Mesendoderm (in vitro differentiated cells): Measurements from ENCODE around the gene RDX.

ENCODE experiments used
- DNase-seq: peaks from one replicate; pipeline ENCODE4 v3.0.0; 2013
- H2AK5ac ChIP-seq: 2 replicates; pipeline ENCODE4 v1.6.1; 2013; ENCODE audit warnings: low read length, inconsistent platforms
- H2BK120ac ChIP-seq: 2 replicates; pipeline ENCODE4 v1.6.1; 2013; ENCODE audit warnings: low read depth, mild to moderate bottlenecking, low read length, moderate library complexity, mixed read lengths
- H2BK15ac ChIP-seq: replicated peaks from 2 replicates; pipeline ENCODE4 v1.6.1; 2013; ENCODE audit warnings: low read depth, mild to moderate bottlenecking, moderate library complexity
- H2BK5ac ChIP-seq: 2 replicates; pipeline ENCODE4 v1.6.1; 2013; ENCODE audit warnings: low read length, inconsistent platforms
- H3K18ac ChIP-seq: 2 replicates; pipeline ENCODE4 v1.6.1; 2013; ENCODE audit warnings: mild to moderate bottlenecking, low read length, mixed read lengths
- H3K23ac ChIP-seq: one replicate; pipeline ENCODE4 v1.6.1; 2013; ENCODE audit warnings: low read length
- H3K27ac ChIP-seq: 2 replicates; pipeline ENCODE4 v1.5.1; 2013; ENCODE audit warnings: low read depth, mild to moderate bottlenecking, inconsistent platforms, low read length, moderate library complexity
- H3K27me3 ChIP-seq: 2 replicates; pipeline ENCODE4 v1.6.1; 2013; ENCODE audit warnings: low read length, control low read depth, mild to moderate bottlenecking, inconsistent platforms; ENCODE audit not compliant: insufficient read depth, poor library complexity
- H3K36me3 ChIP-seq: 2 replicates; pipeline ENCODE4 v1.6.1; 2013; ENCODE audit warnings: low read length, inconsistent platforms; ENCODE audit not compliant: control insufficient read depth, insufficient read depth
- H3K4ac ChIP-seq: one replicate; pipeline ENCODE4 v1.6.1; 2013; ENCODE audit warnings: low read depth, mild to moderate bottlenecking, low read length, moderate library complexity
- H3K4me1 ChIP-seq: 2 replicates; pipeline ENCODE4 v1.6.1; 2013; ENCODE audit warnings: low read depth, low read length, inconsistent platforms; ENCODE audit not compliant: control insufficient read depth
- H3K4me2 ChIP-seq: 2 replicates; pipeline ENCODE4 v1.6.1; 2013; ENCODE audit warnings: low read length
- H3K4me3 ChIP-seq: 2 replicates; pipeline ENCODE4 v1.5.1; 2013; ENCODE audit warnings: mild to moderate bottlenecking, low read length
- H3K56ac ChIP-seq: one replicate; pipeline ENCODE4 v1.6.1; 2013; ENCODE audit warnings: low read length
- H3K79me1 ChIP-seq: 2 replicates; pipeline ENCODE4 v1.6.1; 2013; ENCODE audit warnings: low read length, inconsistent platforms
- H3K79me2 ChIP-seq: 2 replicates; pipeline ENCODE4 v1.6.1; 2013; ENCODE audit warnings: mild to moderate bottlenecking, low read length; ENCODE audit not compliant: control insufficient read depth, insufficient read depth
- H3K9ac ChIP-seq: 2 replicates; pipeline ENCODE4 v1.6.1; 2013; ENCODE audit warnings: low read length, inconsistent platforms
- H4K5ac ChIP-seq: one replicate; pipeline ENCODE4 v1.6.1; 2013; ENCODE audit warnings: low read length
- H4K8ac ChIP-seq: one replicate; pipeline ENCODE4 v1.6.1; 2013; ENCODE audit warnings: low read depth, mild to moderate bottlenecking, control low read depth, low read length, moderate library complexity
- WGBS: extraction: QIAGEN DNeasy Blood & Tissue Kit; methylation state at CpG from one replicate; pipeline ENCODE4 v1.1.7; 2013; ENCODE audit warnings: low lambda C conversion rate, missing lambda C conversion rate; ENCODE audit not compliant: insufficient coverage; ENCODE audit errors: extremely low coverage; 5-methylcytosine and 5-hydroxymethylcytosine counted together

Gene RDX

GRCh38 chr11:110147962-110148709, 148.3 kb downstream of the RDX start:
- DNase-seq: peak; percentile 14
- H3K4me3 ChIP-seq: no peak overlapping the region

GRCh38 chr11:110141812-110142211, 154.6 kb downstream of the RDX start:
- Histone ChIP-seq H3K27me3 (no peaks in the 10 kb centered on the region), H2AK5ac (no peak overlapping the region), H4K5ac (no peak overlapping the region), H3K9ac (no peak overlapping the region), H3K79me2 (no peaks in the 10 kb centered on the region), H3K18ac (no peak overlapping the region), H2BK120ac (no peak overlapping the region), H2BK5ac (no peak overlapping the region), H3K79me1 (no peaks in the 10 kb centered on the region), H3K36me3 (no peaks in the 10 kb centered on the region), H3K56ac (no peak overlapping the region), H3K23ac (no peak overlapping the region), H3K4me1 (no peaks in the 10 kb centered on the region), H3K4me3 (no peak overlapping the region), H3K4ac (no peak overlapping the region), H3K27ac (no peak overlapping the region), H2BK15ac (no peak overlapping the region), H3K4me2 (no peak overlapping the region), H4K8ac (no peak overlapping the region)
- DNase-seq: no peak

More at GRCh38 chr11:110147962-110148709, 148.3 kb downstream of the RDX start:
- no peak overlapping the region for H4K5ac ChIP-seq
- H3K9ac ChIP-seq: no peak overlapping the region
- no peak overlapping the region for H2BK5ac ChIP-seq
- H3K27ac ChIP-seq: no peak overlapping the region
- H3K27me3 ChIP-seq: no peaks in the 10 kb centered on the region
- no peak overlapping the region for H3K23ac ChIP-seq
- H2BK120ac ChIP-seq: no peak overlapping the region
- H3K79me1 ChIP-seq: no peaks in the 10 kb centered on the region
- no peaks in the 10 kb centered on the region for H3K36me3 ChIP-seq
- H3K4me2 ChIP-seq: no peak overlapping the region
- H3K4ac ChIP-seq: no peak overlapping the region
- no peaks in the 10 kb centered on the region for H3K79me2 ChIP-seq
- H4K8ac ChIP-seq: no peak overlapping the region
- H3K56ac ChIP-seq: no peak overlapping the region
- WGBS: no CpG with 5 or more reads among the region's 3 CpGs
- H3K4me1 ChIP-seq: no peaks in the 10 kb centered on the region
- H2AK5ac ChIP-seq: no peak overlapping the region
- no peak overlapping the region for H2BK15ac ChIP-seq
- no peak overlapping the region for H3K18ac ChIP-seq

GRCh38 chr11:110134110-110134509, 162.3 kb downstream of the RDX start:
- no peak overlapping the region for H3K18ac ChIP-seq
- H3K4me2 ChIP-seq: no peak overlapping the region
- H4K8ac ChIP-seq: no peak overlapping the region
- H2BK120ac ChIP-seq: no peak overlapping the region
- no peaks in the 10 kb centered on the region for H3K79me2 ChIP-seq
- H2BK5ac ChIP-seq: no peak overlapping the region
- H3K4me3 ChIP-seq: no peak overlapping the region
- H4K5ac ChIP-seq: no peak overlapping the region
- H3K4ac ChIP-seq: no peak overlapping the region
- no peak overlapping the region for H3K56ac ChIP-seq
- H3K79me1 ChIP-seq: no peaks in the 10 kb centered on the region
- H3K4me1 ChIP-seq: peaks cover 4% of the 10 kb centered on the region
- no peak for DNase-seq
- H3K36me3 ChIP-seq: no peaks in the 10 kb centered on the region
- no peaks in the 10 kb centered on the region for H3K27me3 ChIP-seq
- no peak overlapping the region for H2AK5ac ChIP-seq
- WGBS: no CpG with 5 or more reads among the region's 6 CpGs
- no peak overlapping the region for H3K27ac ChIP-seq
- H3K9ac ChIP-seq: no peak overlapping the region
- no peak overlapping the region for H3K23ac ChIP-seq
- no peak overlapping the region for H2BK15ac ChIP-seq

GRCh38 chr11:110133160-110133559, 163.3 kb downstream of the RDX start:
- no CpG with 5 or more reads among the region's 2 CpGs for WGBS
- H3K4me1 ChIP-seq: peaks cover 4% of the 10 kb centered on the region
- no peak for DNase-seq

GRCh38 chr11:110131386-110132123, 164.9 kb downstream of the RDX start:
- no peak overlapping the region for H3K4me2 ChIP-seq
- no peaks in the 10 kb centered on the region for H3K79me1 ChIP-seq
- H2AK5ac ChIP-seq: no peak overlapping the region
- no peak overlapping the region for H2BK15ac ChIP-seq
- no peak overlapping the region for H3K4ac ChIP-seq
- H3K56ac ChIP-seq: no peak overlapping the region
- H3K4me1 ChIP-seq: peaks cover 4% of the 10 kb centered on the region
- no peak for DNase-seq
- H4K5ac ChIP-seq: no peak overlapping the region
- no peaks in the 10 kb centered on the region for H3K36me3 ChIP-seq
- no peak overlapping the region for H3K18ac ChIP-seq
- peak overlapping the region; percentile 56 for H3K23ac ChIP-seq
- no peaks in the 10 kb centered on the region for H3K79me2 ChIP-seq
- H2BK120ac ChIP-seq: peak overlapping the region; percentile 38
- no peak overlapping the region for H4K8ac ChIP-seq
- H3K4me3 ChIP-seq: no peak overlapping the region
- no peaks in the 10 kb centered on the region for H3K27me3 ChIP-seq
- no peak overlapping the region for H3K27ac ChIP-seq
- no peak overlapping the region for H2BK5ac ChIP-seq
- WGBS: no CpG with 5 or more reads among the region's 6 CpGs
- H3K9ac ChIP-seq: no peak overlapping the region

More at GRCh38 chr11:110133160-110133559, 163.3 kb downstream of the RDX start:
- Histone ChIP-seq H4K8ac (no peak overlapping the region), H2AK5ac (no peak overlapping the region), H3K79me1 (no peaks in the 10 kb centered on the region), H3K4me3 (no peak overlapping the region), H3K23ac (no peak overlapping the region), H2BK15ac (no peak overlapping the region), H3K56ac (no peak overlapping the region), H3K18ac (no peak overlapping the region), H3K4ac (no peak overlapping the region), H3K79me2 (no peaks in the 10 kb centered on the region), H2BK120ac (no peak overlapping the region), H4K5ac (no peak overlapping the region), H2BK5ac (no peak overlapping the region), H3K27me3 (no peaks in the 10 kb centered on the region), H3K36me3 (no peaks in the 10 kb centered on the region), H3K9ac (no peak overlapping the region), H3K27ac (no peak overlapping the region), H3K4me2 (no peak overlapping the region)
